HG02943 (cell line): ENCODE data around the gene MYH2.

Experiments used
- ATAC-seq: cut with Tn5 transposase; IDR thresholded peaks from one replicate; pipeline ENCODE4 v1.9.1; 2021; ENCODE audit warnings: mild to moderate bottlenecking, low read depth, moderate library complexity; ENCODE audit not compliant: unreplicated experiment

Gene MYH2

DNA sequence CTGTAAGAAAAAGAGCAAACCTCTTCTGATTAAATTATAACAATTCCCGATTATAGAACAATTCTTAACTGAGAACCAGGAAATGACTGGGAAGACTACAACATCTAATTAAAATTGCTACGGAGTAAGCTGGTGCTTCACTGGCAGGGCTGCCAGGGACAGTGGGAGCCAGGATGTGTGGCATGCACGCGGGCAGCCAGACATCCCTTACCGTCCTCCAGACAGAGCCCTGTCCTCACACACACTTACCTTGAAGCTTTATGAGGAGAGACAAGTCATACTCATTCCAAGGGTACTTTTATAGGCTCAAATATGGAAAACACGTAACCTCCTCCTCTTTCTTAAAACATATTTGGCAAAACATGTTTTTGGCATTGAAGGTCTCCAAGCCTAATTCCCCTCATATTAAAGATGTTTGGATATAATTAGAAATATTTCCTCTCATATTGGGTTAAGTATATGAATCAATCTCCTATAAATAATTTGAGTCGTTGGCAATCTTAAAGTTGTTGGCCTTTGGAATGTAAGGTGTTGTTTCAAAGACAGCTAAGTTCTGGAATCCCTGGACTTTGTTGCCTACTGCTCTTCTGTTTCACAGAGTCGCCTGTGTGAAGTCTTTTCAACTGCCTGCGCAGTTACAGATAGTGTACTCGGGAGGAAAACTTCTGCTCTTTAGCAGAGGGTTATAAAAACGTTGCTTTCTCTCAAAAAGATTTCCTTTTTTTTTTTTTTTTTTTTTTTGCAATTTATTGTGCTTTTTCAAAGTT lies 31.0 kb downstream of the MYH2 start, which contains the start of gene MYH1:
TSS of gene MYH1 (minus strand) at position 272 of the 767 bp plus-strand sequence. CDS start 1,900 bp downstream, outside the sequence.
- ATAC-seq, result no peak

DNA sequence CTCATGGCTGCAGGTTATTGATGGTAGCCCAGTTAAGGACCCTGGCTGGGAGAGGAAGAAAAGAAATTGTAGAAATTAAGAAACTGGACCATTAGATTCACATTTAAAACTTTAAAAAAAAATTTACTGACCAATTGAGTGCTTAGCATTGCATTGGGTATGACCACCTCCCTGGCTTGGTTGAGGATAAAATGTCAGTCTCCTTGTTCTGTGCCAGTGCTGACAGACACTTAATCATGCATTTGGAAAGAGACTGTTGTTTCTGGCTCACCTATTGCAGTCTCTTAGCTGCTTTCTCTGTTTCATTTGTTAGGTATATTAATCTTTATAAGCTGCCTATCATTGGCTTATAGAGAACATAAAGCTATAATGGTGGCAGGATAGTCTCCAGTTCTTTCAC lies 32.8 kb downstream of the MYH2 start:
- no peak for ATAC-seq

DNA sequence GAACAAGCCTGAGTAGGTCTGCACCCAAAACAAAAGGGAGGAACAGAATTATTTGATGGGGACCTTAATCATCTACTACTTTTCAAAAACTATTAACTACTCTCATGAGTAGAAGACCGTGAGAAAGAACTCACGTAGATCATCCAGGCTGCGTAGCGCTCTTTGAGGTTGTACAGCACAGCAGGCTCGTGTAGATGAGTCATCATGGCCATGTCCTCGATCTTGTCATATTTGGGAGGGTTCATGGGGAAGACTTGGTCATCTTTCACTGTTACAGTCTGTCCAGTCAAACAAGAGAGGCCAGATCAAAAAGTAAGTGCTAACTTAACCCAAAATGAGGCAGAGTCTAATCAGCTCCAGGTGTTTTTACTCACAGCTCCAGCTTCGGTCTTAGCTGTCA lies 33.4 kb downstream of the MYH2 start:
- no peak for ATAC-seq

DNA sequence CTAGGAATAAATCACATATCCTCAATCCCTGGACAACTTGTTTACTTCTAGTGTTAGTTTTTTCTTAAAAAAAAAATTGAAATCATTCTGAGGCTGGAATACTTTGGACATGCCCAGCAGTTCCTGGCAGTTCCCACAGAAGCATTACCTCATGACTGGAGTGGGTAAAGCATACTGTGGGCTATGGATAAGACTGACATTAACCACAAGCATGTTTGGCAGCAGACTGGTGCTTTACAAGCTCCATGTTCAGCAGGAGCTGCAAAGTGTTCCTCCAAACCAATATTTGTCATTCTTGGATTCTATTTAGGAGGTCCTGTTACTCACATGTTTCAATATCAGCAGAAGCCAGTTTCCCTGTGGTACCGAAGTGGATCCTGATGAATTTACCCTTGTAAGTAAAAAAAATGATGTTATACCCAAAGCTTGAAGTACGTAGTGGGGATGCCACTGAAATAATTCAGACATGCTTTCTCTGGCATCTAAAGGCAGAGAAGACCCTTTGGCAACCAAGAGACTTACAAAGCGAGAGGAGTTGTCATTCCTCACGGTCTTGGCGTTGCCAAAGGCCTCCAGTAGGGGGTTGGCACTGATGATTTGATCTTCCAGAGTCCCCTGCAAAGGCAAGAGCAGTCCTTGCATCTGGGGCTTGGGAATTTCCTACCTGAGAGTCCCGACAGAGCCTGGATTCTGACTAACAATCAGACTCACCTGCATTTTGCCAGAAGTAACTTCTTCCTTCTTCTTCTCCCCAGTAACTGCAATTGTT lies 36.0 kb downstream of the MYH2 start:
- no peak for ATAC-seq

DNA sequence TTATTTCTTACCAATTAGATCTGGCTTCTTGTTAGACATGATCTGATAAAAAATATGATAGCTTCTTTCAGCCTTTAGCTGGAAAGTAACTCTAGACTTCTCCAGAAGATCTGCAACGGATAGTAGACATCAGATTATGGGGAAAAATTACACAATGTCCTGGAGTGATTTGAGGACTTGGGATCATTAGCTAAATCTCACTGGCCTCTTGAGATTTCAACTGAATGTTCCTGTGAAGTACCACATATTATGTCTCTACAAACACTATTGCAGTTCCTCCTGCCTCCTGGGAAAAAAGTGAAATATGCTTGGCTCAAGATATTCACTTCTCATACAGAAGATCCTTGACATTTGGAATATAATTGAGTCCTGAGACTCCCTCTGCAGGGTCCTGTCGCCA lies 36.6 kb downstream of the MYH2 start:
- ATAC-seq, result no peak

DNA sequence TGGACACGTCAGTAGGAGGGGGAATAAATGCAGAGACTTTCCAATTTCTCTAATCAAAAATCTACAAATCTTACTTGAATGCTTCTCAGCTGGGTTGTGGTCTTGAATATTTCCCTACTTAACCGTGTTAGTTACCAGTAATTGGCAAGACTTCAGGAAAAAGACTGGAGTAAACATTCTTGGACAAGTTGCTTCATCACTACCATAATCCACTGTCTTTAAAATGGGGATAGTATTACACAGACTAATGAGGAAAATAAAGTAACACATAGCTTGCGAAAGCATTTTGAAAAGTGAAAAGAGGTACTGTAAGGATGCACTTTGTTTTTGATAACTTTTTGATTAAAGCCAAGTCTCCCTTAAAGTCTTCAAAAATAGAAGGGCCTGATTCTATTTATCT lies 49.5 kb downstream of the MYH2 start:
- no peak for ATAC-seq

DNA sequence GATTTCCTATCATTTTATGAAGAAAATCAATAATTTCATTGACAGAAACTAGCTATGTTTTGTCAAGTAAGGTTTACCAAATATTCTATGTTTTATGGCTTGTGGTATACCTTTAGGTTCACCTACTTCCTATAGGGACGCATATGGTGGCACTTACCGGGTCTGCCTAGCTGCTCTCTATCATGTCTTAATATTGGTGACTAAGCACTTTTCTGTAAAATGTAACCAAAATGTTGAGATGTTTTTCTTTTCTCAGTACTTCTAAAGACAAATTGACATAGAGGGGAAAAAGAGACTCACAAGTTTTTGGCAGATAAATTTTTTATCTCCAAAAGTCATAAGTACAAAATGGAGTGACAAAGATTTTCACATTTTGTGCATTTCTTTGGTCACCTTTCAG lies 57.5 kb downstream of the MYH2 start:
- ATAC-seq, result no peak

DNA sequence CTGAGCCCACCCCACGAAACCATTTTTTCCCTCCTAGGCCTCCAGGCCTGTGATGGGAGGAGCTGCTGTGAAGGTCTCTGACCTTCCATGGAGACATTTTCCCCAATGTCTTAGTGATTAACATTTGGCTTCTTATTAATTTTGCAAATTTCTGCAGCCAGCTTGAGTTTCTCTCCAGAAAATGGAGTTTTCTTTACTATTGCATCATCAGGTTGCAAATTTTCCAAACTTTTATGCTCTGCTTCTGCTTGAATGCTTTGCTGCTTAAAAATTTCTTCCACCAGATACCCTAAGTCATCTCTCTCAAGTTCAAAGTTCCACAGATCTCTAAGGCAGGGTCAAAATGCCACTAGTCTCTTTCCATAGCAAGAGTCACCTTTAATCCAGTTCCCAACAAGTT lies 67.2 kb downstream of the MYH2 start:
- ATAC-seq, result no peak

DNA sequence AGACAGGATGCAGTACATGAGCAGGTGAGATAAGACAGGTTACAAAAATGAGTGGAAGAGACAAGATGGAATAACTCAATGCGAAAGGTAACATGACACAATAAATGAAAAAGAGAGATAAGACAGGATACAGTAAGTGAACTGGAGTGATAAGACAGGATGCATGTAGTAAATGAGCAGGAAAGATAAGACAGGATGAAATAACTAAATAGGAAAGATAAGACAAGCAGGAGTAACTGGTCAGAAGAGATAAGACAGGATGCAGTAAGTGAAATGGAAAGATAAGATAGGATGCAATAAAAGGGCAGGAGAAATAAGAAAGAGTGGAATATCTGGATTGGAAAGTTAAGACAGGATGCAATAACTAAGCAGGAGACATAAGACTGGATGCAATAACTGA lies 71.8 kb downstream of the MYH2 start:
- no peak for ATAC-seq

DNA sequence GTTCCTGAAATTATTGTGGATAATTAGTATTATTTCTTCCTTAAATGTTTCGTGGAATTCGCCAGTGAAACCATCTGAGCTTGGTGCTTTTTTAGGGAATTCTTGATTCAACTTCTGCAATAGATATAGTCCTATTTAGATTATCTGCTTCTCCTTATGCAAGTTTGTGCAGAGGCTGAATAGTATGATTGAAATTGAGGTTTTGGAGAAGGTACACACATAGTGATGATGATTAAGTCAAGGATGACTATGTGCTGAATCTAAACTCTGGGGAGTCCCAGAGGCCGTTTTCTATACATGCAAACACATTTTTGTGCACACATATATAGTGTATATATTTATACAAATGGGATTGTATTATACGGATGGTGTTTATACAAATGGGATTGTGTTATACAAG lies 74.9 kb downstream of the MYH2 start:
- ATAC-seq, result no peak

DNA sequence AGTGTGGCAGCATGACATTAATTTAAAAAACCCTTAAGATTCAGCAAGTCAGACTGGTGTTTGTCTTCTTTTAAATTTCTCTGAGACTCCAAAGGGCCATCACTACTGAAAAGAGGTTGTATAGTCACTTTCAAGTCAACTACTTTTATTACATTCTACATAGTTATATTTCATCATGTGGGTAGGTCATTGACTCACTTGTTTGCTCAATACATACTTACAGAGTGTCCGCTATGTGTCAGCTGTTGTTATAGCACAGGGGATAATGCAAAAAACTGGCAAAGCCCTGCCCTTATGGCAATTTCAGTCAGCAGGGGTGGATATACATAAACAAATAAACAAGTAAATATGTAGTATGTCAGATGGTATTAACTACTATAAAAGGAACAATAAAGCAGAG lies 77.6 kb downstream of the MYH2 start:
- no peak for ATAC-seq
